Spleen (tissue), 7 donors: Measurements from ENCODE around the gene EPHB6.

Source experiments
- CTCF ChIP-seq, 11 experiments: fragments of 200-600 bp in 7 of 11; fragments of 450-650 bp in 4 of 11; sonication (generic) in 4 of 11; IDR thresholded peaks in 8 of 11; conservative IDR thresholded peaks in 3 of 11; 1 replicate in 7 of 11; 2 replicates in 4 of 11; pipeline versions ENCODE4 v1.4.0 to v1.8.0; 2016 to 2021; ENCODE audit warnings: antibody characterized with exemption in 11 of 11, inconsistent platforms in 4 of 11, mild to moderate bottlenecking in 1 of 11
- POLR2A ChIP-seq, 3 donors: fragments of 450-650 bp; IDR thresholded peaks; one replicate each; pipeline ENCODE4 v1.5.1; 2017; ENCODE audit warnings: antibody characterized with exemption in 3 of 3, mild to moderate bottlenecking in 1 of 3
- POLR2AphosphoS5 ChIP-seq, 3 donors: sonication (generic); formaldehyde crosslinking; IDR thresholded peaks; one replicate each; pipeline ENCODE4 v1.5.1; 2017; ENCODE audit warnings: antibody characterized with exemption in 3 of 3
- donor health status: DM: no; HTN: no; CAD: no; lungs with moderate emphysema.
- donor health status: DM: no; HTN: no; CAD: no.
- donor health status: DM: no; HTN: no; CAD: no.

- TF ChIP-seq CTCF (IDR thresholded peaks at IDR 0.05 in 8 of 11, conservative IDR thresholded peaks at IDR 0.05 in 3 of 11) (no peak), POLR2AphosphoS5 (IDR thresholded peaks at IDR 0.05) (no peak), POLR2A (IDR thresholded peaks at IDR 0.05) (no peak)
Measured at GRCh38 chr7:142806957-142807356, 47.9 kb upstream of the EPHB6 start.
